ENCODE measurements around the gene PGP.

The PGP gene

DNA sequence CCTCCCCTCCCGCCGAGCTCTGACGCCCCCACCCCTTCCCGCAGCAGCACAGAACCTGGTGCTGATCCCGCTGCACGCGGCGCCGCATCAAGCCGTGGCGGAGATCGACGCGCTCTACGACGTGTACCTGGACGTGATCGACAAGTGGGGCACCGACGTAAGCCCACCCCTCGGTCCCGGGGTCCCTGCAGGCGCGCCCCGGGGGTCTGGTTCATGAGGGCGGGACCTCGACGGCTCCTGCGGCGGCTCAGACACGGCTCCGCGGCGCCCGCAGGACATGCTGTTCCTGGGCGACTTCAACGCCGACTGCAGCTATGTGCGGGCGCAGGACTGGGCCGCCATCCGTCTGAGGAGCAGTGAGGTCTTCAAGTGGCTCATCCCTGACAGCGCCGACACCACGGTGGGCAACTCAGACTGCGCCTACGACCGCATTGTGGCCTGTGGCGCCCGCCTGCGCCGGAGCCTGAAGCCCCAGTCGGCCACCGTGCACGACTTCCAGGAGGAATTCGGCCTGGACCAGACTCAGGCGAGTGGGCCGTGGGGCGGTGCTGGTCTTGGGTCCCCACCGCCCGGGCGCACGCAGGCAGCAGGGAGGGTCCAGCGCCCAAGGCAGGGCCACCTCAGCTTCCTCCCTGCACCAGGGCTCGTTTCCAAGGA is 23.0 kb upstream of the PGP start:
- peak in 1 of 4 experiments; percentile 10 for DNase-seq

DNA sequence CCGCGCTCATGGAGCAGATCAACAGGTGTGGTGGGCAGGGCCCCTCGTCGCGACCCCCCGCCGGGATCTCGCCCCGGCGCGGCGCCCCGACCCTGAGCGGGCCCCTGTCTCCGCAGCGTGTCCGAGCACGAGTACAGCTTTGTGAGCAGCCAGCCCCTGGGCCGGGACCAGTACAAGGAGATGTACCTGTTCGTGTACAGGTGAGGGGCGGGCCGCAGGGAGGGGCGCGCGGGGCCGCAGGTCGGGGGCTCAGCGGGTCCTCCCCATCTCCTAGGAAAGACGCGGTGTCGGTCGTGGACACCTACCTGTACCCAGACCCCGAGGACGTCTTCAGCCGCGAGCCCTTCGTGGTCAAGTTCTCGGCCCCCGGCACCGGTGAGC is 22.5 kb upstream of the PGP start:
- DNase-seq = no peak

DNA sequence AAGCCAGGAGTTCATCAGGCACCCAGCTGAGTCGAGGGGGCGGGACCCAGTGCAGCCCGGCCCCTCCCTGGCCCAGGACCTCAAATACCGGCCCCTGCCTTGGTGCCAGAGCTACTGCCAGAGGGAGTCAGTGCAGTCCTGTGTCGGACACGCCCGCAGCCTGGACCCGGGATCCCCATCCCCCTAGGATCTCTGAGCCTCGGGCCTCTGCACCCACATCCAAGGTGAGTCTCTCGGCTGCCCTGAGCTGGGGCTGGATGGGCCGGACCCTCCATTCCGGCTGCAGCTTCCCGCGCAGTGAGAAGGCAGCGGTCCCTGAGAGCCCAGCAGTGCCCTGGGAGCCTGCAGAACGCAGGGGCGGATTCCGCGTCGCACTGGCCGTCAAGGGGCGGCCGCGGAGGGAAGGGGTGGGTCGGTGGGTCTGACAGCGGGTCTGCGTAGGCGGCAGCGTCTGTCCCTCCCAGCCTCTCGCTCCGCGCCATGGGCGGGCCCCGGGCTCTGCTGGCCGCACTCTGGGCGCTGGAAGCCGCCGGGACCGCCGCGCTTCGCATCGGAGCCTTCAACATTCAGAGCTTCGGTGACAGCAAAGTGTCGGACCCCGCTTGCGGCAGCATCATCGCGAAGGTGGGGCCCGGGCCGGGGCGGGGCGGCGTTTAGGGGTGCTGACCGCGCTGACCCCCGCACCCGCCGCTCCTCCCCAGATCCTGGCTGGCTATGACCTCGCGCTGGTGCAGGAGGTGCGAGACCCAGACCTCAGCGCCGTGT is 21.9 kb upstream of the PGP start, which contains the start of gene DNASE1L2:
Gene DNASE1L2, plus strand, starts transcription at position 108 of the 765 bp plus-strand sequence. Its CDS starts 373 bp downstream, at position 481.
- DNase-seq = peak in 3 of 4 experiments; percentile 26 to 40 (median 36)

DNA sequence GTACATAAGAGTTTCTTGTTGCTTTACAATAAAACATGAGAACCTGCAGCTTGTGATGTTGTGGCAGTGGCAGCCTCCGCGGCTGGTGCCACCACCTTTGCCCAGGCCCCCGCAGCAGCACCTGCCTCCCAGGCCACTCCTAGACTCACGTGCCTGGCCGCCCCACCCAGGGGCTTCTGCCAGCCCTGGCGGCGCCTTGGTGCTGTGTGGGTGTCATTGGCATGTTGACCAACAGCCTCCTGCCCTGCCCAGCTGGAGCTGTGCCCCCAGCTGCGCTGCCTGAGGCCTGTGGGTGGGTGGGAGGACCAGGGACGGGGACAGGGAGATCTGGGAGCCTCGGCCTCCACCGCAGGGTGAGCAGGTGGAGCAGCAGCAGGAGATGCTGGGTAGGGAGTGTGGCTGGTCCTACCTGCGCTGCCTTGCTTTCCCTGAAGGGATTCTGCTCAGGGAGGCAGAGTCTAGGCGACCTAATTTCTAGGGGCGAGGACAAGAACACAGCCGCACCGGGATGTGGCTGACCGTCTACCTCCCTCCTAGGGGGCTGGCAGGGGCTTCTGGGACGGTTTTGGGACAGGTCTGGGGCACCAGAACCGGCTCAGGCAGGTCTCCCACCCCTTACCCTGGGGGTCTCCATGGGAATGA is 21.2 kb upstream of the PGP start:
- DNase-seq = no peak

DNA sequence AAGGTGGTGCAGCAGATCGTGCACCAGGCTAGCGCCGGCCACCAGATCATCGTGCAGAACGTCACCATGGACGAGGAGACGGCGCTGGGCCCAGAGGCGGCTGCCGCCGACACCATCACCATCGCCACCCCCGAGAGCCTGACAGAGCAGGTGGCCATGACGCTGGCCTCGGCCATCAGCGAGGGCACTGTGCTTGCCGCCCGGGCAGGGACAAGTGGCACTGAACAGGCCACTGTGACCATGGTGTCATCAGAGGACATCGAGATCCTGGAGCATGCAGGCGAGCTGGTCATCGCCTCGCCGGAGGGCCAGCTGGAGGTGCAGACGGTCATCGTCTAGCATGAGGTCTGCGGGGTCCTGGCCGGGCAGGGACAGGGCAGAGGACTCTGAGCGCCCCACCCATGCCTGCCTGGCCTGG is 20.6 kb upstream of the PGP start:
- no peak for DNase-seq

DNA sequence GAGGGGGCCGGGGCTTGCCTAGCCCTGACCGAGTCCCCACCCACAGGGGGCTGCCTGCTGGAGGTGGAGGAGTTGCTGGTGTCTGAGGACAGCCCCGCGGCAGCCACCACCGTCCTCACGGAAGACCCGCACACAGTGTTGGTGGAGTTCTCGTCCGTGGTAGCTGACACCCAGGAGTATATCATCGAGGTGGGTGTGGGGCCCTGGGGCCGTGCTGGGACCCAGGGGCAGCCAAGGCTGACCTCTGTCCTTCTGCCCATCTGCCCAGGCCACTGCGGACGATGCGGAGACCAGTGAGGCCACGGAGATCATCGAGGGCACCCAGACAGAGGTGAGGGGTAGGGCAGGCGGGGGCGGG is 20.2 kb upstream of the PGP start:
- DNase-seq = no peak

DNA sequence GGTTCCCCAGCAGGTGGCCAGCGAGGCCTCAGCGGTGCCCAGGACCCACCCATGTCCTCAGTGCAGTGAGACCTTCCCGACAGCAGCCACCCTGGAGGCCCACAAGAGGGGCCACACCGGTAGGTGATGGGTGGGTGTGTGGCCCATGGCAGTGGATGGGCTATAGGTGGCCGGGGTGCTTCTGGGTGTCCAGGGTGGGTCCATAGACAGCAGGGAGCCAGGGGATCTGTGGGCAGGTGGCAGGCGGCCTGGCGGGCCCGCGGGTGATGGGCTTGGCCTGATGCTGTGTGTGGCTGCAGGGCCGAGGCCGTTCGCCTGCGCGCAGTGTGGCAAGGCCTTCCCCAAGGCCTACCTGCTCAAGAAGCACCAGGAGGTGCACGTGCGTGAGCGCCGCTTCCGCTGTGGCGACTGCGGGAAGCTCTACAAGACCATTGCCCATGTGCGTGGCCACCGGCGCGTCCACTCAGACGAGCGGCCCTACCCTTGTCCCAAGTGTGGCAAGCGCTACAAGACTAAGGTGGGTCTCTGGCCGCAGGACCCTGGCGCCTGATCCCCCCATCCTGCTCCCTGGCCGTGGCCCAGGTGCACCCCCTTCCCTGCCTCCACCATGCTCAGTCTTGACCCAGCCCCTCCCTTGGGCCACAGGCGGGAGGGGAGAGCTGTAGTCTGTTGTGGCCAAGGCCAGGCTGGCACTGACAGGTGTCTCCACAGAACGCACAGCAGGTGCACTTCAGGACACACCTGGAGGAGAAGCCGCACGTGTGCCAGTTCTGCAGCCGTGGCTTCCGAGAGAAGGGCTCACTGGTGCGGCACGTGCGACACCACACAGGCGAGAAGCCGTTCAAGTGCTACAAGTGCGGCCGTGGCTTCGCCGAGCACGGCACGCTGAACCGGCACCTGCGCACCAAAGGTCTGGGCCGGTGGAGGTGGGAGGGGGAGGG is 19.5 kb upstream of the PGP start:
- DNase-seq = no peak

DNA sequence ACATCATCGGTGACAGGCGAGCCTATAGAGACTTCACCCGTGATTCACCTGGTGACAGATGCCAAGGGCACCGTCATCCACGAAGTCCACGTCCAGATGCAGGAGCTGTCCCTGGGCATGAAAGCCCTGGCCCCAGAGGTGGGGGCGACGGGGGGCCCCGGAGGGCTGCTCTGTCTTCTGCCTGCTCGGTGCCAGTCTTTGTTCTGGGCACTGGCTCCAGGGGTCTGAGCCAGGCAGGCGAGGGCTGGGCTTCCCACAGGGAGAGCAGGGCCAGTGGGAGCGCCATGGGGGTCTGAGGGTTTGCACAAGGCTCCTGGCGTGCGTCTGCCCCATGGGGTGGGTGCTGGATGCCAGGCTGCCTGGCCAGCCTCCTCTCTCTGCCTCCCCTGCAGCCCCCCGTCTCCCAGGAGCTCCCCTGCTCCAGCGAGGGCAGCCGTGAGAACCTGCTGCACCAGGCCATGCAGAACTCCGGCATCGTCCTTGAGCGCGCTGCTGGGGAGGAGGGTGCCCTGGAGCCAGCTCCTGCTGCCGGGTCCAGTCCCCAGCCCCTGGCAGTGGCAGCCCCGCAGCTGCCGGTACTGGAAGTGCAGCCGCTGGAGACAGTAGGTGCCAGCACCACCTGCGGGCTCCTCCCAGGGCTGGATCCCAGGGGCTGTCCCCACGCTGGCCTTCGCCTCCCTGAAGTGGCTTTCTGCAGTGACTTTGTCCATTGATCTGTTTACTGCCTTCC is 18.6 kb upstream of the PGP start:
- no peak for DNase-seq

DNA sequence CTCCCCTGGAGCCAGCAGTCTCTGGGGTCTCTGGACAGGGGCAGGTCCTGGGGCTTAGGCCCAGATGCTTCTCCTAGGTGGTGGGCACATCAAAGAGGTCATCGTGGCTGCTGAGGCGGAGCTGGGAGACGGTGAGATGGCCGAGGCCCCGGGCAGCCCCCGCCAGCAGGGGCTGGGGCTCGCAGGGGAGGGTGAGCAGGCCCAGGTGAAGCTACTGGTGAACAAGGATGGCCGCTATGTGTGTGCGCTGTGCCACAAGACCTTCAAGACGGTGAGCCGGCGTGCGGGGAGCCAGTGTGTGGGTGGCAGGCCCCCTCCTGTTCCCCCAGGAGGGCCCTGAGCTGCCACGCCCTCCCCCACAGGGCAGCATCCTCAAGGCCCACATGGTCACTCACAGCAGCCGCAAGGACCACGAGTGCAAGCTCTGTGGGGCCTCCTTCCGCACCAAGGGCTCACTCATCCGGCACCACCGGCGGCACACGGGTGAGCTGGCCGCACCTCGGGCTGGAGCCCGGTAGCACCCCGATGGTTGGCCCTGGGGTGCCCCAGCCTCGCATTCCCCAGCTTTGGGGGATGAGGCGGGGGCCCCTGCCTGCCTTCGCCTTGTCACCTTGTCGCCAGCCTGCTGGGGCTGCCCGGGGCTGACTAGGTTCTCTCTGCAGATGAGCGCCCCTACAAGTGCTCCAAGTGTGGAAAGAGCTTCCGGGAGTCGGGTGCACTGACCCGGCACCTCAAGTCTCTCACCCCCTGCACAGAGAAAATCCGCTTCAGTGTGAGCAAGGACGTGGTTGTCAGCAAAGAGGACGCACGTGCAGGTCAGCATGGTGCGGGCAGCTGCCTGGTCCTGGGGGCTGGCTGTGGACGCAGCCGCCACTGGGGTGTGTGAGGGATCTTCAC is 17.7 kb upstream of the PGP start:
- no peak for DNase-seq

DNA sequence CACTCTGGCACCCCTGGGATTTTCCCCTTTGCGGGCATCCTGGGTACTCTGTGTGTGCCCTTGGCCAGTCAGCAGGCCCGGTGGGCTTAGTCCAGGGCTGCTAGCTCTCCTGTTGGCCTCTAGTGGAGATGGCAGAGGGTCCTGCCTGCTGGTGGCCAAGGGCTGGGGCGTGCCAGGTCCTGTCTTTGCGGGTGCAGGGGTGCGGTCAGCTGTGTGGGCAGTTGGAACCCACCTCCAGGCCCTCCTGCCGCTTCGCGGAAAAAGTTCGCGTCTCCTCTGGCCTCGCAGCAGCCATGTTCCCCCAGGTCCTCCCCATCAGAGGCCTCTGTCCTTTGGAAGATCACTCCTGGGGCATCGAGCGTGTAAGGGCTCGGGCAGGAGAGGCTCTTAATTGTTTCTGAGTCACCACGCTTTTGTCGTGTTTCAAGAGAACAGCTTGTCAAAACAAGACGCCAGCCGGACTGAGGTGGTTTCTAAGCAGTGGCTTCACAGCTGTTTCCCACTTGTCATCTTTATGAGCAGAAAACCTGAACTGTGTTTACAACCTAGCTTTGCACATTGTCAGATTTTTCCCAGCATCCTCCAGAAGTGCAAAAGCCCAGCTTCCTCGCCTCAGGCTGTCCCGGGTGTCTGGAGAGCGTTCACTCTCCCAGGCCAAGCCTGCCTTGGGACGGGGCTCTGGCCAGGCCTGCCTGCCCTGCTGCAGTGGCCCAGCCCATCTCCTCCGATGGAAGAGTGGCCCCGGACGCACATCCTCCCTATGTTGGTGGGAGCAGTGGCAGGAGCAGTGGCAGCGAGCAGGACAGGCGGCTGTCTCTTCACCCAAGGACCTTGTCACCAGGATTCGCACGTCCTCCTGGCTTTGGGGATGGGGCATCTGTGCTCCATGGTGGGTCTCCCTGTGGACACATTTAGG is 16.6 kb upstream of the PGP start:
- no peak for DNase-seq

DNA sequence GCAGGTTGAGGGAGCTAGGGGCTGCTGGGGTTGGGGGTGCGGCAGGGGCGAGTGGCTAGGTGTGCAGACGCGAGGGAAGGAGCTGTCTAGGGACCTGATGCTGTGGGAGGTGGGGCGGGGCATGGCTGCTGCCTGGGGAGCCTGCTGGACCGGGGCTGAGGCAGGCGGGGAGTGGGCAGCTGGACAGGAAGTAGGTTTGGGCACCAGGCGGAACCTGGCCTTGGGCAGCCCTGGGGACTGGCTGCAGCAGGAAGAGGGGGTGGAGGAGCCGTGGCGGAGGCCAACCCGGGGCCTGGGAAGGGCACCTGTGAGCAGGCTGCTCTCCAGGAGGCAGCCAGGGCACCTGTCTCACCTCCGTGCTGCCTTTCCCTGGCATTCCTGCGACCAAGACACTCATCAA is 15.7 kb upstream of the PGP start:
- peak in 1 of 4 experiments; percentile 37 for DNase-seq

DNA sequence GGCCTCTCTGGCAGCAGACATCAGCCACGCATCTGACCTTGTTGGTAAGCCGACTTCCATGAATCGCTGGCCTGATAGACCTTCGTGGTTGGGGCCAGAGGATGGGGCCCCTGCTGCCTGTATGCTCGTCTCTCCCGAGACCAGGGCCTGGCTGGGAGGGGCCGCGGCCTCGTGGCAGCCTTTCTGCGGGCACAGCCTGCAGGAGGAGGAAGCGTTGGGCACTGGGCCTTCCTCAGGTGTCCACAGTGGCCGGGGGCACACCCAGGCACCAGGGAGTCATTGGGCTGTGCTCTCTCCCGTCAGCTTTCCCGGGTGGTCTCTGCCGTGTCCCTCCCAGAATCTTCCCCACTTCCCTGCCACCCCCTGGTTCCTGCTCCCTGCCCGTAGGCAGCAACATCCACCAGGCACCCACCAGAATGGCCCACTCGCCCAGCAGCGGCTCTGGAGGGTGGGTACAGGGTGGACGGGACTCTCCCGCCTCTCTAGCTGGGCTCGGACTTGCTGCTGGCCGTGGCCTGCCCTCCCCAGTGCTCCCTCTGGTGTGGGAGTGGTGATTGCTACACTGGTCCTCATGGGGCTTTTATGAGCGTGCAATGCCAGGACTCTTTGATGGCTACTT is 15.1 kb upstream of the PGP start:
- no peak for DNase-seq

DNA sequence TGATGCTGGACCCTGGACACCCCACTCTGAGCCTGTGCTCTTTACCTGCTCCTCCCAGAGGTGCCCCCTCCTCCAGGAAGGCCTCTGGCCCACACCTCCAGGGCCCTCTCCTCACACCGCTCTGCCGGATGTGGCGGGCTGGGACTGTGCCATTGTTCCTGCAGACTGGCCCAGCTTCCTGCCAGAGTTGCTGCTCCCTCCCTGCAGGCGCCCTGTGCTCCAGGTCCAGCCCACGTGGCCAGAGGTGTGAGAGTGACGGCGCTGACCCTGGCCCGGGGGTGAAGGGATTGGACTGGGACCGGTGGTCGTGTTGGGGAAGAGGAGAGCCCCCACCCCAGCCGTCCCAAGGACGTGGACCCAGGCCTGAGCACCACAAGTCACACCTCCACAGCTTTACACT is 14.5 kb upstream of the PGP start:
- no peak for DNase-seq

DNA sequence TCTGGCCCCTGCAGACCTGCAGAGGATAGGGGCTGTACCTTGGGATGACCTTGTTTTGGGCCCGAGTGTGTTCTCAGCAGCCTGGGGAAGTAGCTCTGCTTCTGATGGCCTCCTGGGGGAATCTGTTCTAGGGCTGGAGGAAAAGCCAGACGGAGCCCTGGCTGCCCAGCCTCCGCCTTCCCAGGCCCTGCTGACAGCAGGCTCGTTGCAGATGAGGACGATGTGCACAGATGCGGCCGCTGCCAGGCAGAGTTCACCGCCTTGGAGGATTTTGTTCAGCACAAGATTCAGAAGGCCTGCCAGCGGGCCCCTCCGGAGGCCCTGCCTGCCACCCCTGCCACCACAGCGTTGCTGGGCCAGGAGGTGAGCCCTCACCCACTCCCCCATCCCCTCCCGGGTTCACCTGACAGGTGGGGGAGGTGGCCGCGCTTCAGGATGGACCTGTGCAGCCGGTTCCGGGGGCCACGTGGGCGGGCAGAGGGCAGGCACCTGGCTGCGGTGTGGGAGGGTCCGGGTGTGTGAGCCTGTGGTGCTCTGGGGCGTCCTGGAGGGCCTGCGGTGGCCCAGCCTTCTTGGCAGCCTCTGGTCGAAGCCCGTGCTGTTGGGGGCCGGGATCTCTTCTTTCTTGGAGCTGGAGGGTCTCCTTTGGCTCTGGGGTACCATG is 13.7 kb upstream of the PGP start:
- DNase-seq = no peak

DNA sequence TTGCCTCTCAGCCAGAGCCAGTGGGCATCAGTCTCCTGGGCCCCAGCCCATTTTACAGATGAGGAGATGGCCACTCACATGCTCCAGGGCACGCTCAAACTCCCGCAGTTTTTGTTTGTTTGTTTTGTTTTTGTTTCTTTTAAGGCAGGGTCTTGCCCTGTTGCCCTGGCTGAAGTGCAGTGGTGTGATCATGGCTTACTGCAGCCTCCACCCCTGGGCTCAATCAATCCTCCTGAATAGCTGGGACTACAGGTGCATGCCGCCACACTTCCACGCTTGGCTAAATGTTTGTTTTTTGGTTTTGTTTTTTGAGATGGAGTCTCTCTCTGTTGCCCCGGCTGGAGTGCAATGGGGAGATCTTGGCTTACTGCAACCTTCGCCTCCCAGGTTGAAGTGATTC is 12.3 kb upstream of the PGP start:
- no peak for DNase-seq

DNA sequence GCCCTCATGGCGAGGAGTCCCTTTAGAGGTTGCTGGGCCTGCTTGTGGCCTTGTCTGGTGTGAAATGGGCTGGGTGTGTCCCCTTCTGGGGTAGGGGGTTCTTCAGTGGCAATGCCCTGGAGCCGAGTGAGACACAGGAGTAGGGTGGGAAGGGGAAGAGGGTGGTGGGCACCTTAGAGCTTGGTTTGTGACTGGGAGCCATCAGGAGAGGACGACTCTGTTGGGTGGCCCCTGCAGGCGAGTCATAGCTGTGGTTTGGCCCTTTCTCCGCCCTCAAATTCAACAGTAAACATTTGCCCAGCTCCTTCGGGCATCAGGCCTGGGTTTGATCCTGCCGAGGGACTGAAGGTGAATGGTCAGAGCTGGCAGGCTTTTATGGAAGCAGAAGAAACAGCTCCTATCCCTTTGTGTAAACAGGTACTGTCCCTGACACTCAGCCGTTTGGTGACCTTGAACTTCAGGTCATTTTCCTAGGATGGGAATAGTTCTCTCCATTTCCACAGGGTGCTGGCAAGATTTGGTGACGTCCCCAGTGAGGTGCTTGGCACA is 11.7 kb upstream of the PGP start:
- no peak for DNase-seq

DNA sequence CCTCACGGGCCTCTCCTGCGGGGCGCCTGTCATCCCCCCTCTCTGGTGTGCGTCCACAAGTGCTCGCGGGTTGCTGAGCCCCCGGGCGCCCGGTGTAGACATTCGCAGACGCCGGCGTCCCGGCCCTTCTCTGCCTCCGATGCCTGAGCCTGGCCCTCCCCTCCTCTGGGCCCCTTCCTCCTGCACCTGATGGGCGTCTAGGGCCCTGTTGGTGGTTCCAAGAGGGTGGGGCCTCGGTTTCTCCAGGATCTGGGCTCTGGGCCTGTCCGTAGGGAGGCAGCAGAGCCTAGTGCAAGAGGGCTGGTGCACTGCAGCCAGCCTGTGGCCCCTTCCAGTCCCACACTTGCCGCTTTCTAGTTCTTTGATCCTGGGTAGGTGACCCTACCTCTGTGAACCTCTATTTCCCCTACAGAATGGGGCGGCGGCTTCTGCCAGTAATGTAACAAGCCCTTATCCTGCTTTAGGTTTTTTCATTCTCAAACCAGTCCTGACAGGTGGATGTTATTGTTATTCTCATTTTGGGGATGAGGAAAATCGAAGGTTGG is 9.4 kb upstream of the PGP start:
- DNase-seq = peak; percentile 53 to 71 (median 64)

All from suppressor macrophage (primary cell).